ENCODE measurements around the gene CIDEB.

Gene CIDEB

GRCh38 chr14:24268225-24268624, 39.6 kb downstream of the CIDEB start:
- H3K4me3 ChIP-seq (ENCODE audit: low read length), result no peak overlapping the region
- no peak overlapping the region for H3K9ac ChIP-seq (ENCODE audit: low read length)
- H3K9me3 ChIP-seq (ENCODE audit: control insufficient read depth, low read length), result no peaks in the 10 kb centered on the region
- peaks cover 9% of the 10 kb centered on the region for H3K4me1 ChIP-seq (ENCODE audit: control insufficient read depth, insufficient read depth, low read length)
- H3K27me3 ChIP-seq (ENCODE audit: control insufficient read depth, insufficient read depth, low read length), result no peaks in the 10 kb centered on the region
- no peaks in the 10 kb centered on the region for H3K36me3 ChIP-seq (ENCODE audit: control insufficient read depth, insufficient read depth, low read length)

GRCh38 chr14:24267516-24267915, 40.3 kb downstream of the CIDEB start:
- Histone ChIP-seq H3K9ac (ENCODE audit: low read length) (no peak overlapping the region), H3K36me3 (ENCODE audit: control insufficient read depth, insufficient read depth, low read length) (no peaks in the 10 kb centered on the region)

GRCh38 chr14:24266344-24267244, 41.2 kb downstream of the CIDEB start:
- peaks cover 5% of the 10 kb centered on the region for H3K4me1 ChIP-seq (ENCODE audit: control insufficient read depth, insufficient read depth, low read length)
- no peaks in the 10 kb centered on the region for H3K36me3 ChIP-seq (ENCODE audit: control insufficient read depth, insufficient read depth, low read length)
- no peaks in the 10 kb centered on the region for H3K9me3 ChIP-seq (ENCODE audit: control insufficient read depth, low read length)
- no peaks in the 10 kb centered on the region for H3K27me3 ChIP-seq (ENCODE audit: control insufficient read depth, insufficient read depth, low read length)
- H3K9ac ChIP-seq (ENCODE audit: low read length), result no peak overlapping the region
- no peak overlapping the region for H3K4me3 ChIP-seq (ENCODE audit: low read length)

More at GRCh38 chr14:24267516-24267915, 40.3 kb downstream of the CIDEB start:
- H3K4me1 ChIP-seq (ENCODE audit: control insufficient read depth, insufficient read depth, low read length), result peaks cover 9% of the 10 kb centered on the region
- no peaks in the 10 kb centered on the region for H3K9me3 ChIP-seq (ENCODE audit: control insufficient read depth, low read length)
- no peaks in the 10 kb centered on the region for H3K27me3 ChIP-seq (ENCODE audit: control insufficient read depth, insufficient read depth, low read length)
- H3K4me3 ChIP-seq (ENCODE audit: low read length), result no peak overlapping the region

- Histone ChIP-seq H3K27me3 (ENCODE audit: control insufficient read depth, insufficient read depth, low read length) (no peaks in the 10 kb centered on the region), H3K9me3 (ENCODE audit: control insufficient read depth, low read length) (no peaks in the 10 kb centered on the region), H3K9ac (ENCODE audit: low read length) (no peak overlapping the region), H3K4me1 (ENCODE audit: control insufficient read depth, insufficient read depth, low read length) (no peaks in the 10 kb centered on the region), H3K4me3 (ENCODE audit: low read length) (no peak overlapping the region), H3K36me3 (ENCODE audit: control insufficient read depth, insufficient read depth, low read length) (no peaks in the 10 kb centered on the region)
These were observed 43.5 kb downstream of the CIDEB start for GRCh38 chr14:24264298-24264697.

GRCh38 chr14:24263848-24264247, 43.9 kb downstream of the CIDEB start:
- no peaks in the 10 kb centered on the region for H3K36me3 ChIP-seq (ENCODE audit: control insufficient read depth, insufficient read depth, low read length)
- no peaks in the 10 kb centered on the region for H3K9me3 ChIP-seq (ENCODE audit: control insufficient read depth, low read length)
- H3K27me3 ChIP-seq (ENCODE audit: control insufficient read depth, insufficient read depth, low read length), result no peaks in the 10 kb centered on the region
- H3K9ac ChIP-seq (ENCODE audit: low read length), result no peak overlapping the region
- H3K4me1 ChIP-seq (ENCODE audit: control insufficient read depth, insufficient read depth, low read length), result no peaks in the 10 kb centered on the region
- no peak overlapping the region for H3K4me3 ChIP-seq (ENCODE audit: low read length)

- no peak within 1 kb of the TSS for H3K4me3 ChIP-seq (ENCODE audit: low read length)
- no peaks in the 10 kb centered on the region for H3K36me3 ChIP-seq (ENCODE audit: control insufficient read depth, insufficient read depth, low read length)
- no peak within 1 kb of the TSS for H3K9ac ChIP-seq (ENCODE audit: low read length)
- H3K27me3 ChIP-seq (ENCODE audit: control insufficient read depth, insufficient read depth, low read length), result no peaks in the 10 kb centered on the region
- H3K9me3 ChIP-seq (ENCODE audit: control insufficient read depth, low read length), result no peaks in the 10 kb centered on the region
- H3K4me1 ChIP-seq (ENCODE audit: control insufficient read depth, insufficient read depth, low read length), result no peaks in the 10 kb centered on the region
These were observed 44.7 kb downstream of the CIDEB start, which contains the start of gene TGM1 for GRCh38 chr14:24262821-24263733. Gene TGM1, minus strand, starts transcription at chr14:24263177. Its CDS starts 825 bp downstream, at chr14:24262352.

- no peak overlapping the region for H3K4me3 ChIP-seq (ENCODE audit: low read length)
- H3K9ac ChIP-seq (ENCODE audit: low read length), result no peak overlapping the region
These were observed 45.8 kb downstream of the CIDEB start for GRCh38 chr14:24261969-24262327.

GRCh38 chr14:24261256-24261968, 46.4 kb downstream of the CIDEB start:
- no peak overlapping the region for H3K4me3 ChIP-seq (ENCODE audit: low read length)
- no peaks in the 10 kb centered on the region for H3K36me3 ChIP-seq (ENCODE audit: control insufficient read depth, insufficient read depth, low read length)
- no peaks in the 10 kb centered on the region for H3K9me3 ChIP-seq (ENCODE audit: control insufficient read depth, low read length)
- no peak overlapping the region for H3K9ac ChIP-seq (ENCODE audit: low read length)
- no peaks in the 10 kb centered on the region for H3K27me3 ChIP-seq (ENCODE audit: control insufficient read depth, insufficient read depth, low read length)
- no peaks in the 10 kb centered on the region for H3K4me1 ChIP-seq (ENCODE audit: control insufficient read depth, insufficient read depth, low read length)

More at GRCh38 chr14:24261969-24262327, 45.8 kb downstream of the CIDEB start:
- no peaks in the 10 kb centered on the region for H3K36me3 ChIP-seq (ENCODE audit: control insufficient read depth, insufficient read depth, low read length)
- no peaks in the 10 kb centered on the region for H3K27me3 ChIP-seq (ENCODE audit: control insufficient read depth, insufficient read depth, low read length)
- H3K4me1 ChIP-seq (ENCODE audit: control insufficient read depth, insufficient read depth, low read length), result no peaks in the 10 kb centered on the region
- H3K9me3 ChIP-seq (ENCODE audit: control insufficient read depth, low read length), result no peaks in the 10 kb centered on the region

GRCh38 chr14:24260780-24261157, 47.0 kb downstream of the CIDEB start:
- Histone ChIP-seq H3K27me3 (ENCODE audit: control insufficient read depth, insufficient read depth, low read length) (no peaks in the 10 kb centered on the region), H3K4me1 (ENCODE audit: control insufficient read depth, insufficient read depth, low read length) (no peaks in the 10 kb centered on the region), H3K4me3 (ENCODE audit: low read length) (no peak overlapping the region), H3K9ac (ENCODE audit: low read length) (no peak overlapping the region), H3K9me3 (ENCODE audit: control insufficient read depth, low read length) (no peaks in the 10 kb centered on the region), H3K36me3 (ENCODE audit: control insufficient read depth, insufficient read depth, low read length) (no peaks in the 10 kb centered on the region)

GRCh38 chr14:24260026-24260779, 47.6 kb downstream of the CIDEB start:
- no peak overlapping the region for H3K4me3 ChIP-seq (ENCODE audit: low read length)
- no peaks in the 10 kb centered on the region for H3K27me3 ChIP-seq (ENCODE audit: control insufficient read depth, insufficient read depth, low read length)
- no peaks in the 10 kb centered on the region for H3K4me1 ChIP-seq (ENCODE audit: control insufficient read depth, insufficient read depth, low read length)
- H3K9me3 ChIP-seq (ENCODE audit: control insufficient read depth, low read length), result no peaks in the 10 kb centered on the region
- no peaks in the 10 kb centered on the region for H3K36me3 ChIP-seq (ENCODE audit: control insufficient read depth, insufficient read depth, low read length)
- H3K9ac ChIP-seq (ENCODE audit: low read length), result no peak overlapping the region

GRCh38 chr14:24259282-24260025, 48.3 kb downstream of the CIDEB start:
- Histone ChIP-seq H3K27me3 (ENCODE audit: control insufficient read depth, insufficient read depth, low read length) (no peaks in the 10 kb centered on the region), H3K4me3 (ENCODE audit: low read length) (no peak overlapping the region), H3K9me3 (ENCODE audit: control insufficient read depth, low read length) (no peaks in the 10 kb centered on the region), H3K4me1 (ENCODE audit: control insufficient read depth, insufficient read depth, low read length) (no peaks in the 10 kb centered on the region), H3K9ac (ENCODE audit: low read length) (no peak overlapping the region), H3K36me3 (ENCODE audit: control insufficient read depth, insufficient read depth, low read length) (no peaks in the 10 kb centered on the region)
